HG03342 (cell line): ENCODE results near the gene AP3B2.
"Not testable (repeated sequence)": the region's sequence is repeated elsewhere in the genome, so short reads cannot be mapped to it uniquely, and the experiment has no call there.

Experiments
- ATAC-seq: cut with Tn5 transposase; IDR thresholded peaks from one replicate; pipeline ENCODE4 v1.9.1; 2021; ENCODE audit warnings: mild to moderate bottlenecking, moderate library complexity; ENCODE audit not compliant: unreplicated experiment

Gene AP3B2

DNA sequence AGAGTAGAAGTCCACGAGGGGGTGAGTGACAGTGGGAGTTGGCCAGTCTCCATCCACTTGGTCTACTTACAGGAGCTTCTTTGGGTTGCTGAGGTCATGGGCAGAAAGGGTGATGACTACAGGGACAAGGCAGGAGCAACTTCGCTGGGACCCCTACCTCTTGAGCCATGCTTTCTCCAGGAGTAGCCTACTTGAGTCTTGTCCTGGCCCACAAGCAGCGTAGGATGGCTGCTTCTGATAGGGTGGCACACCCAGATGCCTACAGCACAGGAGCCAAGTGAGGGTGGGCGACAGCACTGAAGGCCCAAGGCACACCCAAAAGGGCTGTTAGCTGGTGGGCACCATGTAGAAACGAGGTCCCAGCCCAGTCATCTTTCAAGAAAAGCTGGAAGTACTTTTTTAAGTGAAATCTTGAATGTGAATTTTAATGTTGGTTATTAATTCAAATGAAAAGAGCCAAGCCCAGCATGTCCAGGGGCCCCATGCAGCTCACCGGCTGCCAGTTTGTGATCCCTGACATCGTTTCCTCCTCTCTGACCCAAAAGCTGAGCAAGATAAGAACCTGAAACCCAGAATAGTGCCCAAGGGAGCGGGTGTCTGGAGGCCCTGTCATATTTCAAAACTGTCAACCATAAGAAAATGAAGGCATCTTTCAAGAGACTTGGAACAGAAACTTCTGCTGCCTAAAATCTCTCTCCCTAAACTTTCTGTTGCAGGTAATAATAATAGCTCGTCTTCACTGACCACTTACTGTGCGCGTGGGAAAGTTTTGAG lies 60.3 kb downstream of the AP3B2 start:
- no peak for ATAC-seq

DNA sequence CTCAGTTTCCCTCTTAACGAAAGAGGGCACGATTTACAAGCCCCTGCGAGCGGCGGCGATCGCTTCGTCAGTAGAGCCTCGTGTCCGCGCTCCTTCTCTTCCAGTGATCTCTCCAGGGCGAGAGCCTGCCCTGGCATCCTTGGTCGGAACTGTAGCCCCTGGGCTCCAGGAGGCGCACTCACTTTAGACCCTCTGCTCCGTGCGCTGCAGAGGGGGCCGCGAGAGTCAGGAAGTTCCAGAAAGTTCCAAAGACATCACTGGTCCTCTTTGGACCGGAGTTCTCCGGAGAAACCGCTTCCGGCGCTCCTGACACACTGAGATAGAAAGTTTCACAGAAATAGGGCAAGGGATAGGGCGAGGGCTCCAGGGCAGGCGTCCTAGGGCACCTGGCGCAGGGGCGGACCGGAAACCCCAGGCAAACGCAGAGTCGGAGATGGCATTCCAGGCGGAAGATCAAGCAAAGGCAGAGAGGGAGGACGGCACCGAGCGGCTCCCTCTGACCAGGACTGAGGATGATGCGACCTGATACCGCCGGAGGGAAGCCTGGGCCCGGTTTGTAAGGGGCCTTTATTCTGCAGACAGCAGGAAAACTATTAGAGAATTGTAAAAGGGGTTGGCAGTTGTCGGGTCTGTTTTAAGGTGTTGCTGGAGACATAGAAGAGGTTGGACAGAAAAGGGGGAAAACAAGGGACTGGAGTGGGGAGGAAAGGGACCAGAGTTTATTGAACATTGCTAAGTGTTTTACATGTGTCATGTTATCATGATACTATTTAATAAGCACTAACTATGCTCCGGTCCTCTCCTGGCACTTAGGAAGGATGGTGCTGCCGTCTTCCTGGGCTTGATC lies 61.2 kb downstream of the AP3B2 start:
- ATAC-seq, result no peak

DNA sequence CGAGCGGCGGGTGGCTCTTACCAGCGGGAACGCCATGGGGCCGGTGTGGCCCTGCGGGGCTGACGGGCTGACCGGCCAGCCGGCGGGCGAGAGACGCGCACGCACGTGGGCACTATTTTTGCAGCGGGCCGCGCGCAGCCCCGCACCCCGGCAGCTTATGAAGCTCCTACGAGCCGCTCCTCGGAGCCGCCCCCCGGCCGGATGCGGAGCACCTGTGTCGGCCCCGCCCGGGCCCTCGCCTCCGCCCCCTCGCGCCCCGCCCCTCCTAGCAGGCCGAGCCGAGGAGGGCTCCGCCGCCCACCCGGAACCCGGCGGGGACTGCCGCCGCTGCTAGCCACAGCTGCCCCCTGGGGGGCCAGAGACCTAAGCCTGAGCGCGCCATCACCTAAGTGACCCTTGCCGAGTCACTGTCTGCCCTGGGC lies 61.8 kb downstream of the AP3B2 start:
- no peak for ATAC-seq

DNA sequence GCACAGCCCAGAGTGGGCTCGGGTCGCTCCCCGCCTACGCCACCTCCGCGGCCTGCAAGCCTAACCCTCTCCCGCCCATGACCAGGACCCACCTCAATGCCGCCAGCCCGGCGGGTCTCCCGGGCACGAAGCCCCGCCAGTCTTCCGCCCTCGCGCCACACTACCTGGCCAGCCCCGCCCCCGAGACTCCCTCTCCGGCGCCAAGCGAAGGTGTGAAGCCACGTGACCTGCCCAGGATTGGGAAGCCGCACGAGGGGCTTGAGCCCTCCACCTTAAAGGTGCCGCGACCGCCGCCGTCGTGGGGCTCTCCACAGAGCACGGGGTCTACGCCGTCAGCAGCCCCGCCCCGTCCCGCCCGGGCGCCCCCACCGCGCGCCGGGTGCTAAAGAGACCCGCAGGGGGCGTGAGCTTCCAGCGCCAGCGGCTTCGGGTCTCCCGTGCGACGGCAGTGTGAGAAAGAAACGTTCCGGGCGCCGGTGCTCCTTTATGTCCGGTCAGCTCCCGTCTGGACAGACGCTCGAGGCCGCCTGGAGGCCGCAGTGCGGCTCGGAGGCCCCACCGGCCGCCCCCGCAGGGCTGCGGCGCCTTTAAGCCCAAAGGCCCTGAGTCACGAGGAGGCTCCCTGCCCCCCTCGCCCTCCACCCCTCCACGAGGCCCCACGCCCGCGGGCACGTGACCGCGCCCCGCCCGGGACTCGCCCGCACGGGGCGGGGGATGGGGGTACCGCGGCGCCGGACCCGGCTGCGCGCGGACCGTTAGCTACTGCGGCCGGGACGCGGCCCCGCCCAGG lies 62.4 kb downstream of the AP3B2 start, which contains the start of gene CPEB1:
TSS of gene CPEB1 (minus strand) at position 319 of the 790 bp plus-strand sequence. CDS start 18,904 bp downstream, outside the sequence.
- no peak for ATAC-seq

DNA sequence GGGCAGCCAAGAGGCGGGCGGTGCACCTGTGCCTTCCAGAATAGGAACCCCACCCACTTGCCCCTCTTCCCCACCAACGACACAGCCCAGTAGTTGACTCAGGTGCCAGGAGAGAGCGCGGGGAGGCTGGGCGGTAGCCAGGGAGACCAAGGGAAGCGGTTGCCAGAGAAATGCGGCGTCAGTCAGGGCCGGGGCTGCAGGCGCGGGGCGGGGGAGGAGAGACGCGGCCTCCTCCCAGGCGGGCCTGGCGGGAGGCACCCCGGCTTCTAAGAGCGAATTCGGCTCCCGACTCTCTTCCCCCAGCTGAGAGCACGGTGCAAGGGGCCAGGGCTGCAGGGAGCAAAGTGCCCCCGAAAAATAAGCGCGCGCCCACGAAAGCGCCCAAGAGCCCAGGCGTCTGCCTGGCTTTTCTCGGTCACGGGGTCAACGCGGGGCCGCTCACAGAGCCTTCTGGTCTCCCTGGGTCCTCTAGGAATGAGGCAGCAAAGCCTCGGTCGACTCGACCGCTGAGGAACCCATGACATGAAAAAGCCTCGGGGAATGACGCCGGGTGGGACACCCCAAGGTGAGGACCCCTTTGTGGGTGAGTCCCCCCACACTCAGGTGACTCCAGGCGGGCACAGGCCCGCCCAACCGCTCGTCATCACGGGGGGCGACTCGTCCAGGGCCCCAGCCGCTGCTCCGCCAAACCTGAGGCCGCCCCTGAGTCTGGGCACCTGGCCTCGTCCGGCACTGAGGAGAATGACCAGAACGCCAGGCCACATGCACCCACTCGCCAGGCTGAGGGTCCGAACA lies 63.2 kb downstream of the AP3B2 start:
- no peak for ATAC-seq

DNA sequence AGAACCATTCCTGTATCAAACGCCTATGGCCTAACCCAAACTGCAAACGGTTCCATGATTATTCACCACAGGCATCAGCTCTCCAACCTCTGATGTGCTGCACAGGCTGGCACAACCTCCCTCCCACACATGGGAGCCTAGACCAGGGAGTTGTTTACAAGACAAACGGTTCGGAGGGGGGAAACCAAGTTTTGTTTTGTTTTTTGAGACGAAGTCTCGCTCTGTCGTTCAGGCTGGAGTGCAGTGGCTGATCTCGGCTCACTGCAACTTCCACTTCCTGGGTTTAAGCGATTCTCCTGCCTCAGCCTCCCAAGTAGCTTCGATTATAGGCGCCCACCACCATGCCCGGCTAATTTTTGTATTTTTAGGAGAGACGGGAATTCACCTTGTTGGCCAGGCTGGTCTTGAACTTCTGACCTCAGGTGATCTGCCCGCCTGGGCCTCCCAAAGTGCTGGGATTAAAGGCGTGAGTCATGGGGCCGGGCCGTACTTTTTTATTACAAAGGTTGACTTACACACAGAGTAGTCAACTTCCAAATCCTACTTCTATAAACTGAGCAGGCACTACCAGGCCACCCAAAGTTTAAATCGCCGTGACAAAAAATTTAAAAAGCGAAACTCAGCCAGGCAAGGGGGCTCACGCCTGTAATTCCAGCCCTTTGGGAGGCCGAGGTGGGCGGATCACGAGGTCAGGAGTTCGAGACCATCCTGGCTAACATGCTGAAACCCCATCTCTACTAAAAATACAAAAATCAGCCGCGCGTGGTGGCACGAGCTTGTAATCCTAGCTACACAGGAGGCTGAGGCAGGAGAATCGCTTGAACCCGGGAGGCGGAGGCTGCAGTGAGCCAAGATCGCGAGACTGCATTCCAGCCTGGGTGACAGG lies 64.5 kb downstream of the AP3B2 start:
- ATAC-seq, result not testable (repeated sequence)

DNA sequence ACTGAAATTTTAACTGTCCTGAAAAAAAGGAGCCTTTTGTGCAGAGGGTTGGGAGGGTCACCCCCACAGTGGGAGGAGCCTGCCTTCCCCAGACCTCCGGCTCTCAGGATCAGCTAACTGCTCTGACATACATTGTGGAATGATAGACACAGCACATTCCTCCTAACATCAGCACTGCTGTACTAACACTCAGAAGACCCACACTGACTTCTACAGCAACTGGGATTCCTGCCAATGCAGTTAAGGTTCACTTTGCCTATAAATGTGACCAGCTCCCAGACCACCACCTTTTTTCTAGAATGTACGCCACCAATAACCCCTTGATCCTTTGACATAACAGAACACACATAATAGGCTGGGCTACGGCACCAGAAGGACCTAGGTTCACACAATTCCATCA lies 65.7 kb downstream of the AP3B2 start:
- no peak for ATAC-seq

DNA sequence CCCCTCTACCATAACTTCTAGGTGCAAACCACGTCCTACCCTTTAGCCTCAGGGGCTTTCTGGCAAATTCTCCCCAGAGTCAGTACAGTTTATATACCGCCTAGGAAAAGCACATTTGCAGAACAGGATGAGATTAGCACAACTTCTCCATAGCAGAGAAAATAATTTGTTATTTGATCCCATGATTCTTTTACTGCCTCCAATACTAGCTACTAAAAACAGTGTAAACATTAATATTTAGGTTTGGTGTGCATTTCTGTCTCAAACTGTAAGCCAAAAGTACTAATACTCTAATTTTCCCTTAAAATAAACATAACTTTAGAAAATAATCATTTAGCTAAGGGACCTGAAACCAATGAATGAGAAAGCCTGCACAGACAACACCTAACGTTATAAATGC lies 67.0 kb downstream of the AP3B2 start:
- ATAC-seq, result no peak

DNA sequence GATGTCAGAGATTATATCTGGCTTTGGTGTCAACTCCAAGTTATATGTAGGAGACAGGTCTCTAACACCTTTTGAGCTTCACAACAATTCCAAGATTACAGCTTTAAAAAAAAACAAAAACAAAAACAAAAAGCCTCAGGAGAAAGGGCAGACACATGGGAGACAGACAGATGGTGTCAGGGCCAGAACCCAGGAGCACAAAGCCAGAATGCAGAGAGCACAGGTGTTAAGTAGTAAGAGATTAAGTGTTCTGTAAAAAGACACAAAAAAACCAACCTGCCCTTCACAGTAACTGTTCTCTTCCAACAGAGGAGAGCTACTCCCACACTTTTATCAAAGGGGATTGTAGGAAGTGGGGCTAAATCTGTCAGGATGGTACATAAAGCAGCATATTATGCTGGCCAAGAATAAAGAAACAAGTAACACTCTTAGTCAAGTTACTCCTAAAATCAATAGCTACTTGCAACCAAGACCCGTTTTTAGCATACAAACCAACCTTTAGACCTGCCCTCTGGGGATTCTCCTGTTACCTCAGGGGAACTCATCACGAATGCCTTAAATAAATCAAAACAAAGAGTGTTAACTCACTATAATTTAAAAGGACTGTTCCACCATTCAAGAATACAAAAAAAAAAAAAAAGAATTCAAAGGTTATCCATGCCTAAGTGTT lies 68.4 kb downstream of the AP3B2 start:
- no peak for ATAC-seq

DNA sequence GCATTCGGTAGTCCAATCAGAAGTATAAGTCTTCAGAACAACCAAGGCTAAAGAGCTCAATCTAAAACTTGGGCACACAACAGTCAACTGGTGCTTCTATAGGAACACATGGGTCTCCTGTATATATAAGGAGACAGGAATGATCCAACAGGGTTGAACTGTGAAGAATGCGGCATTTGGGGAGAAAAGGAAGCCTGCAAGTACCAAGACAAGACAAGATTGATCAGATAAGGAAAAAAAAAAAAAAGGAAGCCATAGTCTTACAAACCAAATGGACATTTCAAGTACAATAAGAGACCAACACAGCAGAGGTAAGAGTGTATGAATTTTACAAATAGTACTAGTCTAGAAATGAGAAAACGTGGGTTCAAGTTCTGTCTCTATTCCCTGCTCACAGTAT lies 69.0 kb downstream of the AP3B2 start:
- no peak for ATAC-seq

DNA sequence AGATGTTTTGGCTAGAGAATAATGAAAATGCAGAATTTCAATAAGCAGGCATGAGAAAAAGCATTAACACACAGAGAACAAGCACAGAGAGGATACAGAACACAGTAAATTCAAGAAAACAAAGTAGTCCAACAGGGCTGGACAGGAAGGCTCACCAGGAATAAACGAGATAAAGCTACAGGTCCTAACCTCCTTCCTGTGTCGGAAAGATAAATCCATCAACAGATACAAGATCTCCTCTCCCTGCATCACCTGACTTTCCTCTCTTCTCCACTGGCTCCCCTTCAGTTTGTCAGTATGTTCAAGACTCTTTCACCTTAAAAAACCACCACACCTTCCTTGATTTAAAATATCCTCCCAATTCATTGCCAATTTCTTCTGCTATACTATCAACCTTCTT lies 73.9 kb downstream of the AP3B2 start:
- ATAC-seq, result no peak

DNA sequence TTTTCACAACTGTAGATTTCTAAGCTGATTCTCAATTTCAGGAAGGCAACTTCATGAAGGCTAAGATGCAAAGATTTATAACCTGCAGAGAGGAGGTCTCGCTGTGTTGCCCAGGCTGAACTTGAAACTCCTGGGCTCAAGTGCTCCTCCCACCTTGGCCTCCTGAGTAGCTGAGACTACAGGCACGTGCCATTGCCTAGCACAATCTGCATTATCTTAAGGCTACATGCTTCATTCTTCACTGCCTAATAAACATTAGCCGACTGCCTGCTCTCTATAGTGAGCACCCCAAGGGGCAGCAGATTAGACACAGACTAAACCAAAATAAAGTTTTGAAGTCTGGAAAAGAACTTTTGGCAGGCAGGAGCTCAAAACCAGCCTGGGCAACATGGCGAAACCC lies 79.6 kb downstream of the AP3B2 start:
- no peak for ATAC-seq

DNA sequence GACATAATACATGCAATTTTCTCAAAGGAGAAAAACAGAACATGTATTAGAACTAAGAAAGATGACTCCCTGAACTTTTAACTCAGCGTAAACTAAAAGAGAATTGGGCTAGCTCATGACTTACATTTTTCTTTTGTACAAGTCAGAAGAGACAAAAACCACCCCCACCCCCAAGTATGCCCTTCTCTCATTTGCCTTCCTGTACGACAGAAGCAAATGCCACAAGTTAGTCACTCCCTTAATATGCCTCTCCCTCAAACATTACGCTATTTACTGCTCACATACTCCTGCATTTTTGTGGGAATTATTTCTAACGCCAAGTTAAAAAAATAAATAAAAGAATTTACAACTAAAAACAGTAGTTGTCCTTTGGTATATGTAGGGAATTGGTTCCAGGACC lies 84.5 kb downstream of the AP3B2 start:
- no peak for ATAC-seq

DNA sequence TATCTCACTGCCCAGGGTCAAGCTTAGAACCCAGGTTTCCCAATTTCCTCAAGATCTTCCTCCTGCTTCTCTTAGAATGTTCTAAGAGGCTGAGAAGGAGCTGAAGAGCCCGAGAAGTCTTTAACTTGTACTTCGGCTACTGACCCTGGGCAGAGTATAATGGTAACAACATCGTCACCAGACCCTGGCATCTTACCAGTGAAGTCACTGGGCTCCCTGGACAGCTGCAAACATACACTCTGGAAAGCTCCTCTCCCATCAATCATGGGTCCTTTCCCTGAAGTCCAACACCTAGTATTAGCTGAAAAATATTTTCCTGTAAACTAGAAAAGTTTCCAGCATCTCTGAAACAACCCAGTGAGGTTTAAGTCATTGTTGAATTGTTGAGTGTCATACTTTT lies 85.2 kb downstream of the AP3B2 start:
- ATAC-seq, result no peak

DNA sequence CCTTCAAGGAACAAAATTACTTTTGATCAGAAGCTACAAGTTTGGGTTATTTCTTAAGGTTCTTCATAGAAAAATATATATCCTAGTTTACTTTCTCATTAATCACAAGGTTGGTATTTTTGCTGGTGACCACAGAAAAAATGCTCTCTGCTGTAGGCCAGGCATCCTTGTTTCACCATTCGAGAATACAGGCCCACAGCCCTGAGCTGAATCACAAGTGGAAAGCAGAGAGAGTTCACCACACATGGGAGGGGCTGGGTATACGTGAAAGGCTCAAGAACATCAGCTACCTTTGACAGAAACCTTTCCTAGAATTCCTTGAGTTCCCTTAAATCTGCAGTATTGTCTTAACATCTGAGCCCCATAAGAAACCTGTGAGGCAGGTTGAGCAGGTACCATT lies 85.7 kb downstream of the AP3B2 start:
- ATAC-seq, result no peak

DNA sequence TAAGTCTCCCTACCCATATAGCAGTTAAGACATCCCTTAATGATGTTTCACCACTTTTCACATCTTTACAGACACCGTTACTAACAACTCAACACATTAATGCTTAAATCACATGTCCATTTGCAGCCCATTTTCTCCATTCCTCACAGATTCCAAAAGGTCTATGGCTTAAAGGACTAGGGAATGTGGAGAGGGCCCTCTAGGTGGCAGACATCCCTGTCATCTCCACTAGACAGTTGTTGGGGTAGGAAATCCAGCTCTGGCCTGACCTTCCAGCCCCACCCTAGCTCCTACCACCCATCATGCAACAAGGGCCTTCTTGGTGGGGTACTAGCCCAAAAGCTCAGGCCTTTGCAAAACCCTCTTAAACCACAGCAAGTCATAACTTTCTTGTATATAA lies 87.7 kb downstream of the AP3B2 start:
- no peak for ATAC-seq

DNA sequence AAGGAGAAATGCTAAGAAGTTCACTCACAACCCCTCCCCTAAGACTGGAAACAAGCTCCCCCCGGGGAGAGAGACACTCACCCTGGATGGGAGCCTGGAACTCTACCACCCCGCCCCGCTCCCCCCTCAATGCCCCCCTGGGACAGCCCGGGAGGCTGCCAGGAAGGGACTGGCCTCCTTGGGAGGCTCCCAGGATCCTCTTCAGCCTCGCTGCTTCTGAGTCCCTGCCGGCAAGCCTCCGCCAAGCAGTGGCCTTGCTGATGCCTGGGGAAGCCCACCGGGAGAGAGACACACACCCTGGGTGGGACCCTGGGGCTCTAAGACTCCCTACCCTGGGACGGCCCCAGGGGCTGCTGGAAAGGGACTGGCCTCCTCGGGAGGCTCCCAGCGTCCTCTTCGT lies 95.9 kb downstream of the AP3B2 start:
- no peak for ATAC-seq

DNA sequence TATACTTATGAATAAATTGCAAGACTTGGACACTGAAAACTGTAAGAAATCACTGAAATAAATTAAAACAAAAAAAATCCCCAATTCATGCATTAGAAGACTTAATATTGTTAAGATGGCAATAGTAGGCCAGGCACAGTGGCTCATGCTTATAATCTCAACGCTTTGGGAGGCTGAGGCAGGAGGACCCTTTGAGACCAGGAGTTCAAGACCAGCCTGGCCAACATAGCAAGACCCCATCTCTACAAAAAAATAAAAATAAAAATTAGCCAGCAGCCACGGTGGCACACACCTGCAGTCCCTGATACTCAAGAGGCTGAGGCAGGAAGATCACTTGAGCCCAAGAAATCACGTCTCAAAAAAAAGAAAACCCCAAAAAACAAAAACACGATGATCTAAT lies 98.3 kb downstream of the AP3B2 start:
- no peak for ATAC-seq
